ENCODE results near the gene CCDC201. TPM values are rescaled to one million over a fixed set of nuclear protein-coding genes. Genes with fewer than 3 reads are reported as not detected.
"Not testable (repeated sequence)": the region's sequence is repeated elsewhere in the genome, so short reads cannot be mapped to it uniquely, and the experiment has no call there.

Gene CCDC201
- total RNA-seq, 2 donors from 2014 or later, result not detected

DNA sequence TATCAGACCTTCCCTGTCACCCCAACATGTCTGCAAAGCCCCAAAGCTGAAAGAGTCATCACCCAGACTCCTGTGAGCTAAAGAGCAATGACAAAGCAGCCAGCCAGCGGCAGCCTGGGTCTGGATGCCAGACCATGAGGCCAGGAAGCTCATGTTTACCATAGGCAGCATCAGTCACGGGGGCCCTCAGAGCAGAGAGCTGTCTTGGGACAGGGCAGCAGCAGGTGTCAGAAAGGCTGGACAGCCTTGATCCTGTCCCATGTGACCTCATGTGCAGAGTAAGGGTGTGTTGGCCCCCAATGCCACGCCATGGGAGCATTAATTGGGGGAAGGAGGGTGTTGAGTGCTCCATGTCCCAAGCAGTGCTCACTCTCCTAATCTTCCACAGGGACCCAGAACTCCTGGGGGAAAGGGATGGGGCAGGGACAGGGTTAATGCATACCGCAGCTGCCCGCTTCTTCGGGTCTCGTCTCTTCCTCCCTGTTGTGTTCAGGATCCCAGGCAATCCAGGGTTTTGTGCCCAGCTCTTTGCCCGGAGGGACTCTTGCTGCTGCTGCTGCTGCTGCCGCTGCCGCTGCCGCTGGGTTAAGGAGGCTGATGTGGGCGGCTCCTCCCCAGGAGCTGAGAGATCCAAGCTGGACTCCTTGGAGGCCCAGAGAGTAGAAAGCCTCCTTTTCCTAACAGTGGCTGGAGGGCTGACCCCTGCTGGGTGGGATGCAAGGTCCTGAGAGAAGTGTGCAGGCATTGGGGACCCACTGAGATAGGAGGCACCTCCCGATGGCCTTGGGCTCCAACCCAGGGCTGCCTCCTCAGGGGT is 7.1 kb downstream of the CCDC201 start:
- Histone ChIP-seq H3K36me3 (no peaks in the 10 kb centered on the region), H3K4me1 (ENCODE audit: control insufficient read depth in 1 of 2, low read depth in 2 of 2) (no peaks in the 10 kb centered on the region), H3K27me3 (replicated peaks; ENCODE audit: insufficient read depth) (no peaks in the 10 kb centered on the region), H3K27ac (no peak overlapping the region), H3K9me3 (no peaks in the 10 kb centered on the region), H3K4me3 (no peak overlapping the region)
- ATAC-seq (ENCODE audit: insufficient number of reproducible peaks, low FRiP score, low read depth) (no peak), DNase-seq (ENCODE audit: low spot score) (no peak)
- TF ChIP-seq, protein P1, sequence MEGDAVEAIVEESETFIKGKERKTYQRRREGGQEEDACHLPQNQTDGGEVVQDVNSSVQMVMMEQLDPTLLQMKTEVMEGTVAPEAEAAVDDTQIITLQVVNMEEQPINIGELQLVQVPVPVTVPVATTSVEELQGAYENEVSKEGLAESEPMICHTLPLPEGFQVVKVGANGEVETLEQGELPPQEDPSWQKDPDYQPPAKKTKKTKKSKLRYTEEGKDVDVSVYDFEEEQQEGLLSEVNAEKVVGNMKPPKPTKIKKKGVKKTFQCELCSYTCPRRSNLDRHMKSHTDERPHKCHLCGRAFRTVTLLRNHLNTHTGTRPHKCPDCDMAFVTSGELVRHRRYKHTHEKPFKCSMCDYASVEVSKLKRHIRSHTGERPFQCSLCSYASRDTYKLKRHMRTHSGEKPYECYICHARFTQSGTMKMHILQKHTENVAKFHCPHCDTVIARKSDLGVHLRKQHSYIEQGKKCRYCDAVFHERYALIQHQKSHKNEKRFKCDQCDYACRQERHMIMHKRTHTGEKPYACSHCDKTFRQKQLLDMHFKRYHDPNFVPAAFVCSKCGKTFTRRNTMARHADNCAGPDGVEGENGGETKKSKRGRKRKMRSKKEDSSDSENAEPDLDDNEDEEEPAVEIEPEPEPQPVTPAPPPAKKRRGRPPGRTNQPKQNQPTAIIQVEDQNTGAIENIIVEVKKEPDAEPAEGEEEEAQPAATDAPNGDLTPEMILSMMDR (IDR thresholded peaks at IDR 0.05), result no peak

GRCh38 chr7:45863715-45864114 is 9.2 kb downstream of the CCDC201 start:
- no peaks in the 10 kb centered on the region for H3K4me1 ChIP-seq (ENCODE audit: control insufficient read depth in 1 of 2, low read depth in 2 of 2)
- ATAC-seq (ENCODE audit: insufficient number of reproducible peaks, low FRiP score, low read depth), result no peak
- TF ChIP-seq, protein P1 (IDR thresholded peaks at IDR 0.05), result no peak

DNA sequence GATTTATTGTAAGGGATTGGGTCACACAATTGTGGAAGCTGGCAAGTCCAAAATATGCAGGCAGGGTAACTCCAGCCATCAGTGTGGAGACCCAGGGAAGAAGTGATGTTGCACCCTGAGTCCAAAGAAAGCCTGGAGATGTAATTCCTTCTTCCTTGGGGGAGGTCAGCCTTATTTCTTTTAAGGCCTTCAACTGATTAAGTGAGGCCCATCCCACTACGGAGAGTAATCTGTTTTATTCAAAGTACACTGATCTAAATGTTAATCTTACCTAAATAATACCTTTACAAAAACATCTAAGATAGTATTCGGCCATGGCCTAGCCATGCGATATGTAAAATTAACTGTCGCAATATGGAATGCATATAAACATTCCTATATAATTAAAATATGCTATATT is 16.0 kb downstream of the CCDC201 start:
- ATAC-seq (ENCODE audit: insufficient number of reproducible peaks, low FRiP score, low read depth); H3K4me3 ChIP-seq; H3K36me3 ChIP-seq; H3K27ac ChIP-seq; H3K9me3 ChIP-seq; DNase-seq (ENCODE audit: low spot score); H3K4me1 ChIP-seq (ENCODE audit: control insufficient read depth in 1 of 2, low read depth in 2 of 2); H3K27me3 ChIP-seq (replicated peaks; ENCODE audit: insufficient read depth): not testable (repeated sequence)

More at GRCh38 chr7:45863715-45864114, 9.2 kb downstream of the CCDC201 start:
- no peak for DNase-seq (ENCODE audit: low spot score)
- no peak overlapping the region for H3K27ac ChIP-seq
- H3K36me3 ChIP-seq, result no peaks in the 10 kb centered on the region
- no peaks in the 10 kb centered on the region for H3K27me3 ChIP-seq (replicated peaks; ENCODE audit: insufficient read depth)
- H3K9me3 ChIP-seq, result no peaks in the 10 kb centered on the region
- H3K4me3 ChIP-seq, result no peak overlapping the region

GRCh38 chr7:45855680-45856079 is 17.2 kb downstream of the CCDC201 start:
- H3K27ac ChIP-seq; H3K36me3 ChIP-seq; H3K4me1 ChIP-seq (ENCODE audit: control insufficient read depth in 1 of 2, low read depth in 2 of 2); DNase-seq (ENCODE audit: low spot score); H3K27me3 ChIP-seq (replicated peaks; ENCODE audit: insufficient read depth); H3K4me3 ChIP-seq; ATAC-seq (ENCODE audit: insufficient number of reproducible peaks, low FRiP score, low read depth); H3K9me3 ChIP-seq: not testable (repeated sequence)

DNA sequence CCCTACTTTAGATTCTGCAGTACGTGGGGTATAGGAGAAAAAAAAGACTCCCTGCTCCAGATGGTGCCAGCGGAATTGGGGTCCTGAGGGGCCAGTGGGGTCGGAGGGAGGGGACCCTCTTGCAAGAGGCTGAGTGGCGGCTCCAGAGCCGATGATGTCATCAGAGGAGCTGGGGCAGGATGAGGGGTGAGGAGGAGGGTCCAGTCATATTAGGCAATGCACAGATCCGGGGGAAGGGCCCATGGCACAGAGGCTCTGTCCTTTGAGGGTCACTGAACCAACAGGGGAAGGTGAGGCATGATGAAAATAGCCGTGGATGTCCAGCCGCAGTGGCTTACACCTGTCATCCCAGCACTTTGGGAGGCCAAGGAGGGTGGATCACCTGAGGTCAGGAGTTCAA is 19.4 kb downstream of the CCDC201 start:
- DNase-seq (ENCODE audit: low spot score); ATAC-seq (ENCODE audit: insufficient number of reproducible peaks, low FRiP score, low read depth); H3K36me3 ChIP-seq; H3K9me3 ChIP-seq; H3K27ac ChIP-seq; H3K27me3 ChIP-seq (replicated peaks; ENCODE audit: insufficient read depth); H3K4me3 ChIP-seq; H3K4me1 ChIP-seq (ENCODE audit: control insufficient read depth in 1 of 2, low read depth in 2 of 2): not testable (repeated sequence)

DNA sequence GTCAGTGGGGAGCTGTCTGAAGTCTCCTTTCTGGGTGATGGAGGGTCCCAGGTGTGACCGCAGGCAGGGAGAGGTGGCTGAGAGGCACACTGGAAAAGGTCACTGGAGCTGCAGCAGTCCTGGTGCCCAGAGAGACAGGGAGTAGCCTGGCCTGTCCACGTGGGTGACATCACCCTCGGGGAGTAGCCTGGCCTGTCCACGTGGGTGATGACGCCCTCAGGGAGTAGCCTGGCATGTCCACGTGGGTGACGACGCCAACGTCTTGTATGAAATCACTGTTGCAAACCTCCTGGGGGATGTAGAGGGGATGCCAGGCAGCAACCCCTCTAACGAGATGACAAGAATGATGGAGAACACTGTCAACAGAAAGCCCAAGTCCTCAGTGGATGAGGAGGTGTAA is 19.9 kb downstream of the CCDC201 start:
- H3K9me3 ChIP-seq; H3K4me1 ChIP-seq (ENCODE audit: control insufficient read depth in 1 of 2, low read depth in 2 of 2); DNase-seq (ENCODE audit: low spot score); H3K27ac ChIP-seq; H3K4me3 ChIP-seq; H3K36me3 ChIP-seq; ATAC-seq (ENCODE audit: insufficient number of reproducible peaks, low FRiP score, low read depth); H3K27me3 ChIP-seq (replicated peaks; ENCODE audit: insufficient read depth): not testable (repeated sequence)

GRCh38 chr7:45848734-45849133 is 24.1 kb downstream of the CCDC201 start:
- DNase-seq (ENCODE audit: low spot score); H3K27ac ChIP-seq; H3K4me1 ChIP-seq (ENCODE audit: control insufficient read depth in 1 of 2, low read depth in 2 of 2); H3K36me3 ChIP-seq; H3K9me3 ChIP-seq; ATAC-seq (ENCODE audit: insufficient number of reproducible peaks, low FRiP score, low read depth); H3K27me3 ChIP-seq (replicated peaks; ENCODE audit: insufficient read depth); H3K4me3 ChIP-seq: not testable (repeated sequence)

- H3K27me3 ChIP-seq (replicated peaks; ENCODE audit: insufficient read depth); H3K9me3 ChIP-seq; H3K4me3 ChIP-seq; H3K4me1 ChIP-seq (ENCODE audit: control insufficient read depth in 1 of 2, low read depth in 2 of 2); H3K36me3 ChIP-seq; DNase-seq (ENCODE audit: low spot score); H3K27ac ChIP-seq; ATAC-seq (ENCODE audit: insufficient number of reproducible peaks, low FRiP score, low read depth): not testable (repeated sequence)
Measured at GRCh38 chr7:45846536-45846935, 26.3 kb downstream of the CCDC201 start.

- not testable (repeated sequence) for DNase-seq (ENCODE audit: low spot score); H3K4me3 ChIP-seq; H3K27me3 ChIP-seq (replicated peaks; ENCODE audit: insufficient read depth); H3K4me1 ChIP-seq (ENCODE audit: control insufficient read depth in 1 of 2, low read depth in 2 of 2); H3K36me3 ChIP-seq; ATAC-seq (ENCODE audit: insufficient number of reproducible peaks, low FRiP score, low read depth); H3K27ac ChIP-seq; H3K9me3 ChIP-seq
Measured at GRCh38 chr7:45841926-45842717, 30.8 kb downstream of the CCDC201 start.

- not testable (repeated sequence) for H3K27me3 ChIP-seq (replicated peaks; ENCODE audit: insufficient read depth); H3K4me1 ChIP-seq (ENCODE audit: control insufficient read depth in 1 of 2, low read depth in 2 of 2); DNase-seq (ENCODE audit: low spot score); H3K27ac ChIP-seq; ATAC-seq (ENCODE audit: insufficient number of reproducible peaks, low FRiP score, low read depth); H3K9me3 ChIP-seq; H3K4me3 ChIP-seq; H3K36me3 ChIP-seq
Measured at GRCh38 chr7:45838852-45839251, 34.0 kb downstream of the CCDC201 start.

Data from thoracic aorta (tissue), 2 donors.